GM10266 (cell line): Measurements from ENCODE around the gene JARID2.

Experiments used
- DNase-seq: peaks from one replicate; pipeline ENCODE4 v3.0.0; 2012; ENCODE audit errors: extremely low spot score
- TF ChIP-seq, protein P1 (sequence below): IDR thresholded peaks from 2 replicates; pipeline ENCODE4 v1.5.1; 2012; ENCODE audit warnings: mild to moderate bottlenecking, low read depth; ENCODE audit not compliant: control insufficient read depth, insufficient read depth; ENCODE audit errors: missing control alignments

The JARID2 gene

DNA sequence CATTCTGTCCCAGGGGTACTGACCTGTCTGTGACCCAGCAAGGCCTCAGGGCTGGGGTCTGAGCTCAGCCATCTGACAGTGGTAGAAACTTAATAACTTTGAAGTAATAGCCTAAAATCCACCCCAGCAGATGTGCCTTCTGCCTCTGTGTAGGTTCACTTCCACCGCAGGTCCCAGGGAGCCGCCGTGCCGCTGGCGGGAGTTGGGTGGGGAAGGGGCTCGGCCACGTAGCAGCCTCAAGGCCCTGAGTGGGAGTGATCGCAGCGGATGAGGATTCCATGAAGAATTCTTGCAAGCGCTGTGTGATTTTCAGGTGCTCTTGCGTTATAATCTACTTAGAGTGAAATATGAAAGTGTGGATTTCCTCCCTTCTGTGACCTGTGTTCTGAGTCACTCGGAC lies 253.3 kb downstream of the JARID2 start:
- DNase-seq, result no peak
- TF ChIP-seq, protein P1, sequence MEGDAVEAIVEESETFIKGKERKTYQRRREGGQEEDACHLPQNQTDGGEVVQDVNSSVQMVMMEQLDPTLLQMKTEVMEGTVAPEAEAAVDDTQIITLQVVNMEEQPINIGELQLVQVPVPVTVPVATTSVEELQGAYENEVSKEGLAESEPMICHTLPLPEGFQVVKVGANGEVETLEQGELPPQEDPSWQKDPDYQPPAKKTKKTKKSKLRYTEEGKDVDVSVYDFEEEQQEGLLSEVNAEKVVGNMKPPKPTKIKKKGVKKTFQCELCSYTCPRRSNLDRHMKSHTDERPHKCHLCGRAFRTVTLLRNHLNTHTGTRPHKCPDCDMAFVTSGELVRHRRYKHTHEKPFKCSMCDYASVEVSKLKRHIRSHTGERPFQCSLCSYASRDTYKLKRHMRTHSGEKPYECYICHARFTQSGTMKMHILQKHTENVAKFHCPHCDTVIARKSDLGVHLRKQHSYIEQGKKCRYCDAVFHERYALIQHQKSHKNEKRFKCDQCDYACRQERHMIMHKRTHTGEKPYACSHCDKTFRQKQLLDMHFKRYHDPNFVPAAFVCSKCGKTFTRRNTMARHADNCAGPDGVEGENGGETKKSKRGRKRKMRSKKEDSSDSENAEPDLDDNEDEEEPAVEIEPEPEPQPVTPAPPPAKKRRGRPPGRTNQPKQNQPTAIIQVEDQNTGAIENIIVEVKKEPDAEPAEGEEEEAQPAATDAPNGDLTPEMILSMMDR, result no peak

DNA sequence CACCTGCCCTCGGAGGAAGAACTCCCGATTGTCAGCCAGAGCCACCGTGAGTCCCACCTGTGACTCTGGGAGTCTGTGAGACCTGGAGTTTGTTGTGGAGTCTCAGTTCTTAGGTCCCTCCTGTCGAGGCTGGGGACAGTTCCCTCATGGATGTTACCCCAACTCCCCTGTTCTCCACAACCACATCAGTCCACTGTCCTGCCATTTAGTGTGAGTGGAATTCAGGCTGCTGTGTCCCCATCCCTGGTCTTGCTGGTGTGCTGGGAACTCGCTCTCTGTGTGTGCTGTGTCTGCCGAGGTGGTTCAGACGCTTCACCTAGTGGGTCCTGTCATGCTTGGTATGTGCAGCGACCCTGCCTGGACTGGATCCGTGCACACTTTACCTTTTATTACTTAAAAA lies 253.7 kb downstream of the JARID2 start:
- TF ChIP-seq, protein P1, result no peak

DNA sequence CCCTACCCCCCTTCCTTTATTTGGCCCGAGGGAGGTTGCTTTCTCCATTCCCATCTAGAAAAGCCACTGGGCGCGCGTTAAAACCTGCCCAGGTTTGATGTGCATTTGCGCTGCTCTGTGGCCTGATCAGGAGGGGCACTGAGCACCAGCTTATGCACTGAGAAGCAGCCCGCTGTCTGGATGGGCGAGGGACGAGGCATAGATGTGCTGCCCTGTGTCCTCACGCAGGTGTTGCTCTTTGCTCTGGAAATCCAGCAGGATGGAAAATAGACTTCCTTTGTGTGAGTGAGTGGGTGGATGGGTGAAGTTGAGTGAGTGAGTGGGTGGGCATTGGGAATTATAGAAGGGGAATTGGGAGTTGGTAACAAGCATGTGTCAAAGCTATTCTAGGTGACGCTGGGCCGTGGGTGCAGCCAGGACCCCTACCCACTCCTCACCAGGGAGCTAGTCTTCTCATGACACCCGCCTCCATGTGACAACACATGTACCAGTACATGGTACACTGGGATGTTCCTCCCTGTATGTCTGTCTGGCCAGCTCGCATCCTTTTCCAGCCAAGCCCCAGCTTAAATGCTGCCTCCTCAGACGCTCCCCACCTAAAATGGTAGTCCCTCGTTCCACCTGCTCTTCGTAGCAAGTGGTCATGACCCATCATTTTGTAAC lies 254.3 kb downstream of the JARID2 start:
- DNase-seq, result no peak
- TF ChIP-seq, protein P1, result no peak

More for the DNA sequence above, 253.7 kb downstream of the JARID2 start:
- DNase-seq, result no peak

DNA sequence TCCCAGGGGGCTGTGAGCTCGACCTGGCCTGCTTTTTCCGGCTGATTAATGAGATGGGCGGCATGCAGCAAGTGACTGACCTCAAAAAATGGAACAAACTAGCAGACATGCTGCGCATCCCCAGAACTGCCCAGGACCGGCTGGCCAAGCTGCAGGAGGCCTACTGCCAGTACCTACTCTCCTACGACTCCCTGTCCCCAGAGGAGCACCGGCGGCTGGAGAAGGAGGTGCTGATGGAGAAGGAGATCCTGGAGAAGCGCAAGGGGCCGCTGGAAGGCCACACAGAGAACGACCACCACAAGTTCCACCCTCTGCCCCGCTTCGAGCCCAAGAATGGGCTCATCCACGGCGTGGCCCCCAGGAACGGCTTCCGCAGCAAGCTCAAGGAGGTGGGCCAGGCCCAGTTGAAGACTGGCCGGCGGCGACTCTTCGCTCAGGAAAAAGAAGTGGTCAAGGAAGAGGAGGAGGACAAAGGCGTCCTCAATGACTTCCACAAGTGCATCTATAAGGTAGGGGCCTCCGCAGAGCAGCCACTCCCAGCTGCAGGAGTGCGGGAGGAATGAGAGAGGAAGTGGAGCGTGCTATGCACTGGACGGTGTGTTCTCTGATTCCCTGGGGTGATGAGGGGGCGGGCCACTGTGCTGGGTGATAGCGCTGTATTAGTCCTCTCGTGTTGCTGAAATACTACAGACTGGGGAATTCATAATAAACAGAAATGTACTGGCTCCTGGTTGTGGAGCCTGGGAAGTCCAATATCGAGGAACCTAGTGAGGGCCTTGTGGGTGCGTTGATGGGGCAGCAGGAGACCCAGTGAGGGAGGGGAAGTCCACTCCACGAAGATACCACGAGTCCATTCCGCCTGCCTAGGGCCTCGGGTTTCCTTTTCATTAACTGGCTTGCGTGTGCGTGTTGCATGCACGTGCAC lies 255.3 kb downstream of the JARID2 start:
- TF ChIP-seq, protein P1, result no peak

DNA sequence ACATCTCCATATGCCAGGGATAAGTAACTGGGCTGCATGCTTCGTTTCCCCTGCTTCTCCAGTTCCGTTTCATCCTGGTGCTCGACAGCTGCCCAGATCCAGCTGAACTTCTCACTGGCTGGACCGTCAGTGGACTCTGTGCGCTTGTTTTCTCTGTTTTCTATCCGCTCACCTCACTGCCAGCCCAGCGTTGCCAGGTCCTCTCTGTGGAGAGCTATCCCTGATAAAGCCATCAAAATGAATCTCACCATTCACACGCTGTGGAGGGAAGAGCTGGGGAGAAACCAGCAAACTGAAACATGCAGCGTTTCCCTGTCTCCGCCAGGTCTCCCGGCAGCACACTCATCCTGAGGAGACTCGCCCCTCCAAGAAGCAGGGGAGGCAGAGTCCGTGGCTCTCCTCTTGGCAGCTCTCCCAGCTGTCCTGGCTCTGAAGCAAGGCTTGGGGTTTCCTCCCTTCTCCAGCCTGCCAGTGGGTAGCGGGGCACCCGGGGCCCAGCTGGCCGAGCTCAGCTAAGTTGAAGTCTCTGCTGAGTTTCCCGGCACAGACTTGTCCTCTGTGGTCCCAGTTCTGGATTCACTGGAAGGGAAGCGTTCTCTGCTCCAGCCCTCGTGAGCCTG lies 256.1 kb downstream of the JARID2 start:
- TF ChIP-seq, protein P1, result no peak
- no peak for DNase-seq

More for the DNA sequence above, 255.3 kb downstream of the JARID2 start:
- no peak for DNase-seq

DNA sequence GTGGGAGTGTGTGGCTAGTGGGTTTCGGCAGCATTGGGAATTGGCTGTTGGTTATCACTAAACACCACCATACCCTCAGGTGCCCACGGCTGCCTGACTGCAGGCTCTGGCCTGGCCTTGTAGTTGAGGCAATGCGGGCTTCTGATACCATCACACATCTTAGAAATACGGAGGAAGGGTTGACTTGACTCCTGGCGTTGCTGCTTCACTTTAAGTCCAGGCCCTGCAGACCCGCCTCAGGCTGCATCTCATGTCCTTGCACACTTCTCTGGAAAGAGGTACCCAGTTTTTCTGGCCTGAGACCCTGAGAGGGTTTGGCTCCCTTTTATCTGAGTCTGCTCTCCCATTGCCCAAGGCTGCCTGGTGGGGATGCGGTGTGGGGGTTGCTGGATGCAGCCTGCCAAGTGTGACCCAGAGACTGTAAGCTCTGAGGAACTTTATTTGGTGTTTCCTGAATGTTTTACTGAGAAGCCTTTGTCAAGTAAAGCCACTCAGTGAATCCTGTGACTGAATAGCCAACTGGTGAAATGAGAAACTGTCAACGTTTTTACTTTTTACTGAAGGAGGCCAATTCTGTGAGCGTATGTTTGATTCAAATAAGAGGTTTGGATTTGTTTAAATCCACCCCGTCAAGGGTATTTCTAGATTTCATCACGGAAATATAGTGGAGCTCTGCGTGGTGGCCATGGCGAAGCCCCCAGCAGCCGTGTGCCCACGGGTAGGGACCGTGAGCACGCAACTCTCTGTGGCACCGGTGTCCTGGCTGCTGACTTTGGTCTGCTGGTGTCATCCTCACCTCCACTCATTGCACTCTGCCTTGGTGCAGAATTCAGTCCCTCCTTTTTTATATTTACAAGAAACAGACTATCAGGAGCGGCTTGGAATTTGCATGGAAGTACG lies 256.8 kb downstream of the JARID2 start:
- TF ChIP-seq, protein P1, result no peak
- no peak for DNase-seq
